G401 (cell line): Measurements from ENCODE around the gene FBXO2. TPM values are rescaled to one million over a fixed set of nuclear protein-coding genes. Genes with fewer than 3 reads are reported as not detected.

Experiments used
- DNase-seq: peaks from one replicate; pipeline ENCODE4 v3.0.0-alpha.2; 2015; ENCODE audit warnings: low spot score
- in situ Hi-C: cut with HindIII; loops from 2 replicates; pipeline ENCODE4 v1.10.0; 2016; ENCODE audit warnings: low sequenced_read_pairs, mixed read lengths
- total RNA-seq: library from RNA; depleted of rRNA; stranded (reverse); fragments of >200 nt; shearing (Covaris generic); gene quantifications from 2 replicates; pipeline ENCODE4 v1.2.3, GENCODE V29; 2014

FBXO2 gene
- total RNA-seq, 1 experiment from 2014 or later, result 138 TPM

DNA sequence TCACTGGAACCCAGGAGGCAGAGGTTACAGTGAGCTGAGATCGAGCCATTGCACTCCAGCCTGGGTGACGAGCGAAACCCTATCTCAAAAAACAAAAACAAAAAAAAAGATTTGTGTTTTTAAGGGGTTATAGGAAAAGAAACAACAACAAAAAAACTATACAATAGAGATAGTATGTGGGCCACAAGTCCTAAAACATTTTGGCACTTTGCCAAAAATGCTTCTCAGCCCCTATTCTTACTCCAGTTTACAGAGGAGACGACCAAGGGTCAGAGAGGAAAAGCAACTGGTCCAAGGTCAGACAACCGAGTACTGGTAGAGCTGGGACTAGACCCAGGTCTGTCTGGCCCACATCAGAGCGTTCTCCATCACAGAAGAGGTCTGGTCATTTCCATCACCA is 3.4 kb upstream of the FBXO2 start:
- DNase-seq, result no peak
- in situ Hi-C loops, result no loop called here

DNA sequence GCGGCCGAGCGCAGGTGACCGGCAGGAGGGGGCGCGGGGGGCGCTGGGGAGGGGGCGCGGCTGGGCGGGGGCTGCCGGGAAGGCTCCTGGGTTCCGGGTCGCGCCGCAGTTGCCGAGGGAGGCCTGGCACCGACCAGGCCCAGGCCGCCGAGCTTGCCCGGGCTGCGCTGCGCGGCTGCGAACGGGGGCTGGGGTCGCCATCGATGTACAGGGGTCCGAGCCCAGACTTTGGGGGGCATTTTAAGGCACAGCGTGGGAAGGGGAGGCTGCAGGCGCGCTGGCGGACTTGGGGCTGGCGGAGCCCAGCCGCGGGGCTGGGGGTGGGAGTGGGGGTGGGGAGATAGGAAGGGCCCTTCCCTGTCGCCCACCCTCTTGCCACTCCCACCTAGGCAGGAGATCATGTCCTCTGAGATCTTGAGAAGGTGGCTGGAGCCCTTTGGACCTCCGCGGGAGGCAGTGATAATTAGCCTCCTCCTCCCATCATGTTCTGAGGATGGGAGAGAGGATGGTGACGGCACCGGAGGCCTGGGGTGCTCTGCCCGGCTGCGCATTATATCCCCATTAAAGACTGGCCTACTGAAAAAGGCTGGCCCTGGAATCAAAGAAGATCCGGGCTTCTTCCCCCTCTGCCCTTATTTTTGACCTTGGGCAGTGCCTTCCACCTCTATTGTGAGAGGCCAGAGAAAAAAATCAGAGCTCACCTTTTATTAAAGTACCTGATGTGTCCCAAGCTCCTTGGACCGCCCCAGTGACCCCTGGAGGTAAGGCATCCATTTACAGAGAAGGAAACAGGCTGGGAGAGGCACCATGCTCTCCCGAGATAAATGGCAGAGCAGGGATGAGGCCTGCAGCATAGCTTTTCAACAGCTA is 945 bp upstream of the FBXO2 start:
- in situ Hi-C loops, result no loop called here
- peak; percentile 42 for DNase-seq

DNA sequence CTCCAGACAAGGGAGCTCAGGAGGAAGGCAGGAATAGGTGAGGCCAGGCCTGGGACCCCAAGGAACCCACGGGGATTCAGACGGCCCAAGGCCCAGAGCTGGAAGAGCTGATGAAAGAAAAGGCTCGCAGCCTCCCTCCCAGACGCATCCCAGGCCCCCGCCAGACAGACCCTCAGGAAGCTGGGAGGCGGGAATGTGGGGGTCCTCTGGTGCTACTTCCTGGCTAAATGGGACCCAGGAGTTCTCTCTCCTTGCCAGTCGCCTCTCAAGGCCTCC is 430 bp downstream of the FBXO2 start:
- DNase-seq, result no peak
- in situ Hi-C loops, result no loop called here

DNA sequence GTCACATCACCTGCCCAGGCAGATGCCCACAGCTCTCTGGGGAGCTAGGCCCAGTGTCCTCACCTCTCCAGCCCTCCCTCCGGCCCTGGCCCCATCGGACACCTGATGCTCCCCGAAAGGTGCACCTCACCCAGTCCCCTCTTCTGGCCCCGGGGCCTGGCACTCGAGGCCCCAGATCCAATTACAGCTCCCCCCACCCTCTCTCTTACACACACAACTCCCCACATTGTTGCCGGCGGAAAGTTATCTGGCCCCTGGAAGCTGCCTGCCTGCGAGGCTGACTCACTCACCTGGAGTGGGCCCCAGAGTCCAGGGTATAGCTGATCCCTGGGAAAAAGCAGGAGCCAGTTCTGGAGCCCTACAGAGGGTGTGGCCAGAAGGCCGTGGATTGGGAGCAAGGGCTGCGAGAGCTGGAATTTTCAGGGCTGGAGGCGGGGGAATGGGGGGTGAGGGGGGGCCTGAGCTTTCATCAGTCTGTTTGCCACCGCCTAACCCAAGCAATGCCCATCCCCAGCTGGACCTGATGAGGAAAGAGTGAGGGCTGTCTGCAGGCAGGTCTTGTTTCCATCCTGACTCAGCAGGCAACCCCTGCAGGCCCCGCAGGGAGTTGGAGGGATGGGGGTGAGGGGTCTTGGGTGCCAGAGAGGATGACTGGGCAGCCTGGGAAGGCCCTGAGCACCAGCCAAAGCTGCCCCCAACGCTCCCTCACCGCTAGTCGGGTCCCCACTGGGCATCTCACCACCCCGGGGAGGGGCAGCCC is 948 bp downstream of the FBXO2 start:
- in situ Hi-C loops, result no loop called here
- DNase-seq, result peak; percentile 47

DNA sequence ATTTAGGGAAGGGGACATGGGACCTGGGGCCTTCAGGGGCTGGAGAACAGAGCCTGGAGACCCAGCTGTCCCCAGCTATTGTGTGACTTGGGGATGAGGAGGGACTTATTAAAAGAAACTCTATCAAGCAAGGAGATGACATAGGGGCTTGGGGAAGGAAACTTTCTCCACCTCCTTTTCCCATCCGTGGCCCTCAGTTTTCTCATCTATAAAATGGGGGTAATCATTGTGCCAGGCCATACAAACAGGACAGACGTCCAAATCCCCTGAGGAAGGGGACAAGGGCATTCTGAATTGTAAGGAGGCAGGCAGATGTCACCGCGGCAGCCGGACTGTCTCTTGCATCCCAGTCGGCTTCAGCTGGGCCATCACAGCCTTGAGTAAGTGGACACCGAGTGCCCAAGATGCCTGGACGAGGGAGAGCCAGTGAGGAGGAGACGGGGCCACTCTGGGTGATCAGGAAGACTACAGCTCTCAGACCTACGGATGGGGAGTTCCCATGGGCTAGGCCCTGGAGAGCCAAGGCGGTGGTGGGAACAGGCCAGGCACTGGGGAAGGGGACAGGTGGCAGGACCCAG is 1.9 kb downstream of the FBXO2 start:
- in situ Hi-C loops, result no loop called here
- DNase-seq, result no peak

DNA sequence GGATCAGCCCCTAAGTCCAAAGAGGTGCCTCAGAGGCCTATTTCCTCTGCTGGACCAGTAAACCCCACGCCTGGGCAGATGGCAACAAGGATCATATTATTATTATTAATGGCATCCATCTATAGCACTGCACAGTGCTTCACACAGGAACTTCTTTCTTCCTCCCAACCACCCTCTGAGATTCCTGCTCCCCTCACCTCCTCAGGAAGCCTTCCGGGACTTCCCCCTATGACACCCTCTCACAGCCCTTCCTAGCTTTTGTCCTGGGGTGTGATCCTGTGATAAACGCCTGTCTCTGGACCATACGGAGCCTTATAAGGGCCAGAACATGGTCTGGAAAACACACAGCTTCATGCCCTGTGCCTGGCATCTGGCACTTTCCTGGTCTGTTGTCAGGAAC is 3.2 kb downstream of the FBXO2 start:
- in situ Hi-C loops, result no loop called here

DNA sequence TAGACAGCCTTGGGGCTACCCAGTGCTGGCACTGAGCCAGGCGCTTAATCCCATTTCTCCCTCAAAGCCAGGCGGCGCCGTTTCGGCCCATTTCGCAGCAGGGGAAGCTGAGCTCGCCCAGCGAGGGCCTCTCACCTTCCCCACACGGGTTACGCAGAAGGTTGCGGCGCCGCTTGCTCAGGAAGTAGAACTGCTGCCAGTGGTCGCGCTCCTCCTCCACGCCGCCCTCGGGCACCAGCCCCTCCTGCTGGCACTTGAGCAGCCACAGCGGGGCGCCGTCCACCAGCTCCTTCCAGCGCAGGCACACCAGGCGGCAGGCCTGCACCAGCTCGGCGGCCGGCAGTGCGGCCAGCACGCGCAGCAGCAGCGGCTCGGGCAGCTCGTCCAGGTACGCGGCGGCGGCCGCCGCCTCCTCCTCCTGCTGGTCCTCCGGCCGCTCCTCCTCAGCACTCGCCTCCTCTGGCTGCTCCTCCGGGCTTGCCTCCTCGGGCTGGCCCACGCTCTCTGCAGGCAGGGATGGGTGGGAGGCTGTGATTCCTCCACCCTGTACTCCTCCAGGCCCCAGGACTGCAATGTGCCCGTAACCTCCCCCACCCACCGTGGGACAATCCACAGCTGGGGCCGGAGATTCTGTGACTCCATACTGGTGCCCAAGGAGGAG is 3.8 kb downstream of the FBXO2 start:
- peak; percentile 62 for DNase-seq
- in situ Hi-C loops, result no loop called here

More for the DNA sequence above, 3.2 kb downstream of the FBXO2 start:
- no peak for DNase-seq

DNA sequence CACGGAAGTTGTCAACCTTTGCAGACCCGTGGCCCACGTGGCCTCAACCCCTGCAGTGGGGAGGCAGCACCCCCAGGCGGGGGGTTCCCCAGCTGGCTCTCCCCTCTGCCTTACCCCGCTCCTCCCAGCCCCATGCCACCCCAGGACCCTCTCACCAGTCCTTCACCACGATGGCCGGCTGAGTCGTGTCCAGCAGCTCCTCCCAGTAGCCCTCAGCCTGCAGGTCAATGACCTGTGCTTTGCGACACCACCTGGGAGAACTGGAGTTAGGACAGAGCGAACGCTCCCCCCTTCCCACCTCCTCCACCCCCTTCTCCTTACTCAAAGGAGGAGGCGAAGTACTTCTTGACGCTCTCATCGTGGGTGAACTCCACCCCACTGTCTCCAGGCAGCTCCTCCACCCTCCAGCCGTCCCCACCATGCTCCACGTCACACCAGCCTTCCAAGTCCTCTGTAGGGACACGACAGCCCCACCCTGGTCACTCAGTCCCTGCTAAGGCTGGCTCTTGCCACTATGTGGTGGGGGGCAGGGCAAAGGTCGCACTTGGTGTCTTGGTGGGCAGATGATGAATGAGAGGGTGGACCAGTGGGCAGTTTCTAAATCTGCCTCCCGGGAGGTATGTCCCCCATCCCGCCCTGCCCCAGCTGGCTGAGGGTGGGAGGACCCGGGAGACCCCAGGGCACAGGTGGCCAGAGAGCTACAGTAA is 4.5 kb downstream of the FBXO2 start:
- in situ Hi-C loops, result loop anchor here (25.0 kb wide), 1 partner anchor 162 kb away; the partner anchor contains the start of gene DISP3
- no peak for DNase-seq

DNA sequence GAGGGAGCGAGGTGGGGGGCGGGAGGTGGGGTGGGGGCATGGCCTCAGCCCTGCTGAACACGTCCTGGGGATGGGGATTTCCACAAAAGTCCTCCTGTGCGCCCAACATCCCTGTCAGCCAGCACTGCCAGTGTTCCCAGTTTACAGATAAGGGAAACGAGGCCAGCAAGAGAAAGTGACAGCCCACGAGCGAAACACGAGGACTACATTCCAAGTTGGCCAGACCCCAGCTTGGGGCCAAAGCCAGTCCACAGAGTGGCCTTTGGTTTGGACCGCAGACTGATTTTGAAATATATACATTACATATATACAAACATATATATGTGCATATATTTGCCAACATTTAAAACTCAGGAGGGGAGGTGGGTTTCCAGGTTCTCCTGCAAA is 5.0 kb downstream of the FBXO2 start:
- no peak for DNase-seq

DNA sequence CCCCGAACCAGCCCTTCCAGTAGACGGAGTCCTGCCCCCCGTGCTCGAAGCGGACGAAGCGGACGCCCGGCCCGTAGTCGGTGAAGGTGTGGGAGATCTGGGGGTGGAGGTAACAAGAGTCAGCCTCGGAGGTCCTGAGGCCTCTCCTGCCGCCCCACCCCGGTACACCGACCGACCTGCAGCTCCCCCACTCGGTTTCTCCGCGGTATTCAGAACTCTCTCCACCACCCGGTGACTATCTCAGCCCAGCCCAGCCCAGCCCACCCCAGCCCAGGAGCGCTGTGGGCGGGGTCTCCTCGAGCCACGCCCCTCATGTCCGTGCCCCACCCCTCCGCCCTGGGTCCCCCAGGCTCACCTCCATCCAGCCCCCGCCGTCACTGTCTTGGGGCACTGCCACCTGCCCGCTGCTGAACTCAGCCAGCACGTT is 5.5 kb downstream of the FBXO2 start:
- in situ Hi-C loops, result loop anchor here (25.0 kb wide), 1 partner anchor 161 kb away; the partner anchor contains the start of gene DISP3
- no peak for DNase-seq

More for the DNA sequence above, 5.0 kb downstream of the FBXO2 start:
- in situ Hi-C loops, result loop anchor here (25.0 kb wide), 1 partner anchor 162 kb away; the partner anchor contains the start of gene DISP3

DNA sequence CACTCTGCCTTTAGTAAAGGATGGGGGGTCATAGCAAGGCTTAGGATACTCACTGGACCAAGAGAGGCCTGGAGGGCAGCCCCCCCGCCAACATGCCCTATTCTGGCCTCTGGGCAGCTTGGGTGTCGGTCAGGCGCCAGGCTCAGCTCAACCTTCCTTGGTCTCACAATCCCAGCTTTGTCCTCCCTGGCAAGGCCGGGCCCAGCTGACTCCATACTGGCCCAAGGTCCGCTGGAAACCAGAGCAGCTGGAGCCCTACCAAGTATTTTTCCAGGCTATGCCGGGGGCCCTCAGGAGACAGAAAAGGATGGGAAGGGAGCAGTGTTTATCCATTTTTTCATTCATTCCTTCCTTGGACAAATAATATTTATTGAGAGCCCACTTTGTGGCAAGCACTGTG is 6.2 kb downstream of the FBXO2 start:
- in situ Hi-C loops, result loop anchor here (25.0 kb wide), 1 partner anchor 161 kb away; the partner anchor contains the start of gene DISP3
- peak; percentile 59 for DNase-seq

DNA sequence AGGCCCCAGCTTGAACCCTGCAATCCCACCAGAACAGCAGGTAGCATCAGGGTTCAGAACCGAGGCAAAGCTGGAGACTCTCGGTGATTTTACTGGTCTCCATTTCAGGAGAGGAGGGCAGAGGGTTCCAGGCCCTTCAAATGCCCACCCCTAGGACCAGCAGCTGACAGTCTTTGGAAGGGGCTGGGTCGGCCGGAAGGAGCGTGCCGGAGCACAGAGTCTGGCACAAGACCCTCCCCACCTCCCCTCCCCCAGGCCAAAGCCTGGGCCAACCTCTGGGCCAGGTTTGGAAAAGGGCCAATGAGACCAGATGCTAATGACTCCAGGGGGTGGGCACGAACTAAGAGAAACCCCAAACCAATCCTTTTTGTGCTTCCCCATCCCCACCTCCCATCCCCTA is 6.9 kb downstream of the FBXO2 start:
- in situ Hi-C loops, result loop anchor here (25.0 kb wide), 1 partner anchor 160 kb away; the partner anchor contains the start of gene DISP3
- DNase-seq, result no peak

DNA sequence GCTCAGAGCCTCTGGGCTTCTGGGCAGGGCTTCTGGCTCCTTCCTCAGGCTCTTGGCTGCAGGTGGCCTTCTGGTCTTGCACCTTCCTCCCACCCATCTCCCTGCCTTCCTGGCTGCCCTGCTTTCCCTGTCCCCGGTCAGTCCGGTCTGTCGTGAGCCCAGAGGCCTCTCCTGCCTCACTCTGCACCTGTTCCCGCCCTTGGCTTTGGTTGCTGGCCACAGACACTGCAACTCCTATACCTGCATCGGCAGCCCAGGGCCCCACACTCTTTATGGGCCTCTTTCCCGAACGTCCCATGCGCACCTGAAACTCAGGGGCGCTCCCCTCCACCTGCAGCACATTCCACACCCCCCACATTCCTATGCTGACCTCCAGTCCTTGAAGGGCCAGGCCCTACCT is 7.9 kb downstream of the FBXO2 start:
- DNase-seq, result no peak
- in situ Hi-C loops, result loop anchor here (25.0 kb wide), 1 partner anchor 159 kb away; the partner anchor contains the start of gene DISP3

DNA sequence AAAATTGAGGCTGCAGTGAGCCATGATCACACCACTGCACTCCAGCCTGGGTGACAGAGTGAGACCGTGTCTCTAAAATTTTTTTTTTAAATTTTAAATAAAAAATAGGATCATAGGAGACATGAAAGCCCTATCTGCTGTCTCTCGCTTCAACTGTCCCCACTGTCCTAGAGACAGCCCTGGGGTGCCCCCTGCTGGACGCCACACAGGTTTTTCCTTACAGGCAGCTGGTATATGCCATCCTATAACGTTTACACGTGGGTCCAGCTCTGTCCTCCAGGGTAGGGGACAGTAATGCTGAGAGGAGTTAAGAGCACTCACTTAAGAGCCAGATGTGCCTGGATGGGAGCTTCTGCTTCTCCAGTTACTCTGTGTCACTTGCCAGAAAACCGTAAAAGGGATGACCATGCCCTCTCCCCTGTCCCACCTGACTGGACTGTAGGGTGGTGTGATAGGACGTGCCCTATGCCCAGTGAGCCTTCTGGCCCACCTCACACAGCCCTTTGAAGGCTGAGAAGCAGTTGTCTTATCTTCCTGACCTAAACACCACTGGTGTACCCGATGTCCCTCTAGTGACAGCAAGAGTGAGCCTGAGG is 8.5 kb downstream of the FBXO2 start:
- in situ Hi-C loops, result loop anchor here (25.0 kb wide), 1 partner anchor 158 kb away; the partner anchor contains the start of gene DISP3

DNA sequence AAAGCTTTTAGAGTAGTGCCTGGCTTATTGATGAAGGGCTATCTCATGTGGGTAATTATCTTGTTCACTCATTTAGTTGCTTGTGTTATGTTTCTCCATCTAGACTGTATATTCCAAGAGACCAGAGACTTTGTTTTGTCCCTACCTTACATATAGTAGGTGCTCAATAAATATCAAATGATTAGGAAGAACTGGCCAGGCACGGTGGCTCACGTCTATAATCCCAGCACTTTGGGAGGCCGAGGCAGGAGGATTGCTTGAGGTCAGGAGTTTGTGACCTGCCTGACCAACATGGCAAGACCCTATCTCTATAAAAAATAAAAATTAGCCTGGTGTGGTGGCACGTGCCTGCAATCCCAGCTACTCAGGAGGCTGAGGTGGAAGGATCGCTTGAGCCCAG is 9.0 kb downstream of the FBXO2 start:
- in situ Hi-C loops, result loop anchor here (25.0 kb wide), 1 partner anchor 158 kb away; the partner anchor contains the start of gene DISP3
- no peak for DNase-seq

More for the DNA sequence above, 8.5 kb downstream of the FBXO2 start:
- DNase-seq, result peak; percentile 86

DNA sequence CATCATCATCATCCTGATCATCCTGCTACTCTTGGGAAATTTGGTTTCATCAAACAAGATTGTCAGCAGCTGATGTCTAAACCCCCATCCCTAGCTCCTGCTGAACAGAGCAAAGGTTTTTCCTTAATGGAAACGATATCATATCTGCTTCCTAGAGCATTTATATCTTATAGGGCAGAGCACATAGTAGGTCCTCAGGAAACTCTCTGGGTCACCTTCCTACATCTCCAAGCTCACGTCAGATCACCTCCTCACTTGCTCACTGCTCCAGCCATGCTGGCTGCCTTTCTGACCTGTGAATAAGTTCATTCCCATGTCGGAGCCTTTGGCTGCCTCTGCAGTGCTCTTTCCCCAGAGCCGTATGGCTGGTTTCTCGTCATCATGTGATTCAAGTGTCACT is 10.4 kb downstream of the FBXO2 start:
- in situ Hi-C loops, result loop anchor here (25.0 kb wide), 1 partner anchor 156 kb away; the partner anchor contains the start of gene DISP3
- no peak for DNase-seq

DNA sequence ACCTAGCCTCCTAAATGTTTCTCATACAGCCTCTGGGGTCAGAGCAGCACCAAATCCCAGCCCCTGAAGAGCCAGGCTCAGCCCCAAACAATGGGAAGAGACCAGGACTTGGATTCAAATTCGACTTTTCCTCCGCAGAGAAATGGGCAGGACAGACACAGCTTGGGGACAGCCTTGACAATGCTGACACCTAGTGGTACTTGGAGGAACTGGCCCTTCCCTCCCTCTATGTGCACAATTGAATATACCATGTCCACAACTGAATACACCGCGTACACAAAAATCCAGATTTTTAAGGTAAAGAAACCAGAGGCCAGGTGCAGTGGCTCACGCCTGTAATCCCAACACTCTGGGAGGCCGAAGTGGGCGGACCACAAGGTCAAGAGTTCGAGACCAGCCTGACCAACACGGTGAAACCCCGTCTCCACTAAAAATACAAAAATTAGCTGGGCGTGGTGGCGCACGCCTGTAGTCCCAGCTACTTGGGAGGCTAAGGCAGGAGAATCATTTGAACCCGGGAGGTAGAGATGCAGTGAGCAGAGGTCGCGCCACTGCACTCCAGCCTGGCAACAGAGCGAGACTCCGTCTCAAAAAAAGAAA is 11.7 kb downstream of the FBXO2 start:
- peak; percentile 76 for DNase-seq
- in situ Hi-C loops, result loop anchor here (25.0 kb wide), 1 partner anchor 155 kb away; the partner anchor contains the start of gene DISP3
